ENCODE data around the gene NDUFS1. TPM values are rescaled to one million over a fixed set of nuclear protein-coding genes. Genes with fewer than 3 reads are reported as not detected.
"Not testable (repeated sequence)": the region's sequence is repeated elsewhere in the genome, so short reads cannot be mapped to it uniquely, and the experiment has no call there.

Gene NDUFS1
- polyA plus RNA-seq, 1 donor from 2014 or later: 113 TPM

DNA sequence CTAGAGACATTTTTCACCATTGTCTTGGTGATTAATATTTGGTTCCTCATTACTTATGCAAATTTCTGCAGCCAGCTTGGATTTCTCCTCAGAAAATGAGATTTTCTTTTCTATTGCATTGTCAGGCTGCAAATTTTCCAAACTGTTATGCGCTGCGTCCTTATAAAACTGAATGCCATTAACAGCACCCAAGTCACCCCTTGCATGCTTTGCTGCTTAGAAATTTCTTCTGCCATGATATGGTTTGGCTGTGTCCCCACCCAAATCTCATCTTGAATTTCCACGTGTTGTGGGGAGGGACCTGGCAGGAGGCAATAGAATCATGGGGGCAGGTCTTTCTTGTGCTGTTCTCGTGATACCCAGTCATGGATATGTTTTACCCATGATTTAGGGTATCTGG, 9.0 kb upstream of the NDUFS1 start:
- not testable (repeated sequence) for H3K79me2 ChIP-seq (replicated peaks; ENCODE audit: insufficient read depth, low read length); H2AFZ ChIP-seq (ENCODE audit: low read depth, low read length); H3K27me3 ChIP-seq (ENCODE audit: insufficient read depth, low read depth, low read length); H3K9me3 ChIP-seq (ENCODE audit: low read length); H4K20me1 ChIP-seq (ENCODE audit: insufficient read depth); H3F3A ChIP-seq (ENCODE audit: insufficient read depth, low read length, poor library complexity, severe bottlenecking); H3K4me2 ChIP-seq (ENCODE audit: low read length); H3K9ac ChIP-seq (ENCODE audit: low read length); H3K4me3 ChIP-seq (ENCODE audit: low read length); H3K27ac ChIP-seq (ENCODE audit: low read length); H3K9me2 ChIP-seq (ENCODE audit: insufficient read depth, low read length); H3K36me3 ChIP-seq (ENCODE audit: insufficient read depth, low read length)

DNA sequence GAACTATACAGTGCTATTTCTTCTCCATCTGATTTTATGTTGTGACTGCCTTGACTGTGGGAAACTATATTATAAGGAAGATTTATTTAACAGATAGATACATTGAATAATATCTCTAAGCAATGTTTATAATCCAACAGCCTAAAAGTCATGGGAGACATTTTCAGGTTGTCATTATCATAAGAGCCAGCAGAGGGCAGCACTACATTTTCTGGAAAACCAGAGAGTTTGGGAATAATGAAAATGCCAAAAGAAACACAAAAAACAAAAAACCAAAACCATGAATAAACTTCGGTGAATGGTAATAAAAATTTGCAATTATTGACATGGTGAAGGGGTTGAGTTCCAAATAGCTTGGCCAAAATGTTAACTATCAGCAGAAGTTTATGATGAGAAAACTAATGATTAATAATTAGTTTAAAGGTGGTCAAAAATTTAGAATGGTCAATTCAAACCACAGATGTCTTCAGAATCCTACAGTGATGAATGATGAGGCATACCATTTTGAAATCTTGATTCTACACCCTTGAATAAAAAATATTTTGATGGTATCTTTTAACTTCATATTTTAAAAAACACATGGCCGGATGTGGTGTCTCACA, 5.1 kb upstream of the NDUFS1 start:
- Histone ChIP-seq H4K20me1 (ENCODE audit: insufficient read depth) (no peaks in the 10 kb centered on the region), H3K27me3 (ENCODE audit: insufficient read depth, low read depth, low read length) (no peaks in the 10 kb centered on the region), H3K79me2 (replicated peaks; ENCODE audit: insufficient read depth, low read length) (peaks cover 15% of the 10 kb centered on the region), H3K4me2 (ENCODE audit: low read length) (no peak overlapping the region), H2AFZ (ENCODE audit: low read depth, low read length) (no peak overlapping the region), H3K9me2 (ENCODE audit: insufficient read depth, low read length) (no peaks in the 10 kb centered on the region), H3K9ac (ENCODE audit: low read length) (no peak overlapping the region), H3K9me3 (ENCODE audit: low read length) (no peaks in the 10 kb centered on the region), H3F3A (ENCODE audit: insufficient read depth, low read length, poor library complexity, severe bottlenecking) (no peaks in the 10 kb centered on the region), H3K27ac (ENCODE audit: low read length) (no peak overlapping the region), H3K36me3 (ENCODE audit: insufficient read depth, low read length) (peaks cover 9% of the 10 kb centered on the region), H3K4me3 (ENCODE audit: low read length) (no peak overlapping the region)
- peak; percentile 84 for TF ChIP-seq RAD21 (conservative IDR thresholded peaks at IDR 0.05)
- no peak for TF ChIP-seq TAF1 (IDR thresholded peaks at IDR 0.05; ENCODE audit: low read depth)
- TF ChIP-seq SMC3 (conservative IDR thresholded peaks at IDR 0.05; ENCODE audit: poor library complexity): peak; percentile 90
- TF ChIP-seq, protein P1, sequence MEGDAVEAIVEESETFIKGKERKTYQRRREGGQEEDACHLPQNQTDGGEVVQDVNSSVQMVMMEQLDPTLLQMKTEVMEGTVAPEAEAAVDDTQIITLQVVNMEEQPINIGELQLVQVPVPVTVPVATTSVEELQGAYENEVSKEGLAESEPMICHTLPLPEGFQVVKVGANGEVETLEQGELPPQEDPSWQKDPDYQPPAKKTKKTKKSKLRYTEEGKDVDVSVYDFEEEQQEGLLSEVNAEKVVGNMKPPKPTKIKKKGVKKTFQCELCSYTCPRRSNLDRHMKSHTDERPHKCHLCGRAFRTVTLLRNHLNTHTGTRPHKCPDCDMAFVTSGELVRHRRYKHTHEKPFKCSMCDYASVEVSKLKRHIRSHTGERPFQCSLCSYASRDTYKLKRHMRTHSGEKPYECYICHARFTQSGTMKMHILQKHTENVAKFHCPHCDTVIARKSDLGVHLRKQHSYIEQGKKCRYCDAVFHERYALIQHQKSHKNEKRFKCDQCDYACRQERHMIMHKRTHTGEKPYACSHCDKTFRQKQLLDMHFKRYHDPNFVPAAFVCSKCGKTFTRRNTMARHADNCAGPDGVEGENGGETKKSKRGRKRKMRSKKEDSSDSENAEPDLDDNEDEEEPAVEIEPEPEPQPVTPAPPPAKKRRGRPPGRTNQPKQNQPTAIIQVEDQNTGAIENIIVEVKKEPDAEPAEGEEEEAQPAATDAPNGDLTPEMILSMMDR (IDR thresholded peaks at IDR 0.05; ENCODE audit: poor library complexity, severe bottlenecking): peak; percentile 82

DNA sequence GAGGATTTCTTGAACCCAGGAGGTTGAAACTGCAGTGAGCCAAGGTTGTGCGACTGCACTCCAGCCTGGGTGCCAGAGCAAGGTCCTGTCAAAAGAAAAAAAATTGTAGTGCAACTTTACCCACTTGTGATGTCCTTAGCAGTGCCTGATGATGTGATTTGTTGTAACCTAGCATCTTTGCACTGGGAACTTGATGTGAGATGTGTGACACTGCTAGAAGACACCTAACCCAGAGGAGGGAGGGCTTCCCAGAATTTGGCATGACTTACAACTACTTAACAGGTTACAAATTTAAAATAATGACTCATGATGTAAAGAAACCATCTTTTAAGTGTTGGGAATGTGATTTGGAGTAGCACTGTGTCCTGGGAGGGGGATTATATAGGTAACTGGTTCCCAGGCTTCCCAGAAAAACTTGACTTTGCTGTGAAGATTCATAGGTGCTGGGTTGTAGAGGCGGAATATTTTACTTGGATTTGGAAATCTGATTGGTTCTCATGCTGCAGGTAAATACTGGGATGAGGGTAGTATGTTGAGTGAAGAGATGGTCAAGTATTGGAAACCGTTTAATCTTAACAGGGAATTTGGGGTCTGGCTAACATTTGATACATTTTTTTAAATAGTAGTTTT, 4.1 kb upstream of the NDUFS1 start:
- H3K4me2 ChIP-seq (ENCODE audit: low read length): no peak overlapping the region

More for the DNA sequence above, 4.1 kb upstream of the NDUFS1 start:
- no peaks in the 10 kb centered on the region for H3K9me3 ChIP-seq (ENCODE audit: low read length)
- no peaks in the 10 kb centered on the region for H3K27me3 ChIP-seq (ENCODE audit: insufficient read depth, low read depth, low read length)
- no peak overlapping the region for H3K27ac ChIP-seq (ENCODE audit: low read length)
- H3K9me2 ChIP-seq (ENCODE audit: insufficient read depth, low read length): no peaks in the 10 kb centered on the region
- H2AFZ ChIP-seq (ENCODE audit: low read depth, low read length): no peak overlapping the region
- no peak overlapping the region for H3K4me3 ChIP-seq (ENCODE audit: low read length)
- peaks cover 9% of the 10 kb centered on the region for H3K36me3 ChIP-seq (ENCODE audit: insufficient read depth, low read length)
- H4K20me1 ChIP-seq (ENCODE audit: insufficient read depth): no peaks in the 10 kb centered on the region
- TF ChIP-seq POLR2AphosphoS5 (IDR thresholded peaks at IDR 0.05) (no peak), SMC3 (conservative IDR thresholded peaks at IDR 0.05; ENCODE audit: poor library complexity) (no peak), EZH2 (IDR thresholded peaks at IDR 0.05; ENCODE audit: borderline replicate concordance, insufficient read depth, low read length, poor library complexity, severe bottlenecking) (no peak), RAD21 (conservative IDR thresholded peaks at IDR 0.05) (no peak), EP300 (conservative IDR thresholded peaks at IDR 0.05; ENCODE audit: poor library complexity, severe bottlenecking) (no peak), MXI1 (conservative IDR thresholded peaks at IDR 0.05; ENCODE audit: poor library complexity, severe bottlenecking) (no peak), TAF1 (IDR thresholded peaks at IDR 0.05; ENCODE audit: low read depth) (no peak), REST (IDR thresholded peaks at IDR 0.05; ENCODE audit: borderline replicate concordance) (no peak)
- TF ChIP-seq, protein P1 (IDR thresholded peaks at IDR 0.05; ENCODE audit: poor library complexity, severe bottlenecking): no peak
- peaks cover 23% of the 10 kb centered on the region for H3K79me2 ChIP-seq (replicated peaks; ENCODE audit: insufficient read depth, low read length)
- no peak overlapping the region for H3K9ac ChIP-seq (ENCODE audit: low read length)
- no peaks in the 10 kb centered on the region for H3F3A ChIP-seq (ENCODE audit: insufficient read depth, low read length, poor library complexity, severe bottlenecking)
